Activated T-cell treated with anti-CD3 and anti-CD28 coated beads for 4 hours (primary cell): ENCODE results near the gene RYR1.
"Not testable (repeated sequence)": the region's sequence is repeated elsewhere in the genome, so short reads cannot be mapped to it uniquely, and the experiment has no call there.

Experiments
- DNase-seq: peaks from one replicate; pipeline ENCODE4 v3.0.0-alpha.2; 2020

RYR1 gene

DNA sequence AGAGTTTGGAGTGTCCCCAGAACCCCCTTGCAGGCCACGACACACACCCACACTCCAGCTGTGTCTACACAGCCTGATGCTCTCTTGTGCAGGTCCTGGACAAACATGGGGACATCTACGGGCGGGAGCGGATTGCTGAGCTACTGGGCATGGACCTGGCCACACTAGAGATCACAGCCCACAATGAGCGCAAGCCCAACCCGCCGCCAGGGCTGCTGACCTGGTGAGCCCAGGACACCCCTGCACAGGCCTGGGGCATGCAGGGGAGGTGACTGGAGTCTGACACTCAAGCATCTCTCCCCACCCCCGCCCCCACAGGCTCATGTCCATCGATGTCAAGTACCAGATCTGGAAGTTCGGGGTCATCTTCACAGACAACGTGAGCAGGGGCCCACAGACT lies 144.3 kb downstream of the RYR1 start:
- DNase-seq, result no peak

DNA sequence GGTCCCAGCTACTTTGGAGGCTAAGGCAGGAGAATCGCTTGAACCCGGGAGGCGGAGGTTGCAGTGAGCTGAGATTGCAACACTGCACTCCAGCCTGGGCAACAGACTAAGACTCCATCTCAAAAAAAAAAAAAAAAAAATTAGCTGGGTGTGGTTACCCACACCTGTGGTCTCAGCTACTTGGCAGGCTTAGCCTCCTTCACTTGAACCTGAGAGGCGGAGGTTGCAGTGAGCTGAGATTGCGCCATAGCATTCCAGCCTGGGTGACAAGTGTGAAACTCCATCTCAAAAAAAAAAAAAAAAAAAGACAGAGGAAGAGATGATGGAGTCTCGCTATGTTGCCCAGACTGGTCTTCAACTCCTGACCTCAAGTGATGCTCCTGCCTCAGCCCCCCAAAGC lies 145.8 kb downstream of the RYR1 start:
- not testable (repeated sequence) for DNase-seq

DNA sequence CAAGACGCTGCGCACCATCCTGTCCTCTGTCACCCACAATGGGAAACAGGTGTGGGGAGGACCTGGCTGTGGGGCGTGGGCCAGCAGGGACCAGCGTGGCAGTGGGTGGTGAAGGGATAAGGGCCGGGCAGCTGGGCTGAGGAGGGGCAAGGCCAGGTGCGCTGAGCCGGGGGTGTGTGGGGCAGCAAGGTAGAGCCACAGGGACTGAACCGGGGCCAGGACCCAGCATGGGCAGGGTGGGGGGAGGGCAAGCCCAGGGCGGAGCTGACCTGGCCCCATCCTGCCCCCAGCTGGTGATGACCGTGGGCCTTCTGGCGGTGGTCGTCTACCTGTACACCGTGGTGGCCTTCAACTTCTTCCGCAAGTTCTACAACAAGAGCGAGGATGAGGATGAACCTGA lies 146.6 kb downstream of the RYR1 start:
- DNase-seq, result no peak

DNA sequence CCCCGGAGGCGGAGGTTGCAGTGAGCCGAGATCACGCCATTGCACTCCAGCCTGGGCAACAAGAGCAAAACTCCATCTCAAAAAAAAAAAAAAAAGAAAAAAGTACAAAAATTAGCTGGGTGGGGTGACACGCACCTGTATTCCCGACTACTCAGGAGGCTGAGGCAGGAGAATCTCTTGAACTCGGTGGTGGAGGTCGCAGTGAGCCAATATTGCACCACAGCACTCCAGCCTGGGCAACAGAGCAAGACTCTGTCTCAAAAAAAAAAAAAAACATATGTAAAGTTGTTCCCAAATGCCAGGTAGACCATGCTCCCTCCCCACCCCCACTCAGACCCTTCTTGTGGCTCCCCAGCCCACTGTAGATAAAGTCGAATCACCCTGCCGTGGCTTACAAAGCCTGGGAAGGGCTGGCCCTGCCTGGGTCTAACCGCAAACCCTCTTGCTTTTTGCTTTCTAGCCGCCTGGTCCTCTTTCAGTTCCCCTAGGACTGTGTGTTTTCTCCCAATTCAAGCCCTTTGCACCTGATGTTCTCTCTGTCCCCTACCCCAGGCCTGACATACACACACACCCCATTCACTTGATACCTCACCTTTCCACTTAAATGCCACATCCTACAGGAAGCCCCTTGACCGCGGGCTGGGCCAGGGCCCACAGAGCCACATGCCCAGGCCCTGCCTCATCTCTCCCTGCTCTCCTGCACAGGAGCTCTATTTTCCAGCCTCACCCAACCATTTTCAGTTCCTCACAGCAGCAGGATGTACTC lies 149.9 kb downstream of the RYR1 start:
- no peak for DNase-seq

DNA sequence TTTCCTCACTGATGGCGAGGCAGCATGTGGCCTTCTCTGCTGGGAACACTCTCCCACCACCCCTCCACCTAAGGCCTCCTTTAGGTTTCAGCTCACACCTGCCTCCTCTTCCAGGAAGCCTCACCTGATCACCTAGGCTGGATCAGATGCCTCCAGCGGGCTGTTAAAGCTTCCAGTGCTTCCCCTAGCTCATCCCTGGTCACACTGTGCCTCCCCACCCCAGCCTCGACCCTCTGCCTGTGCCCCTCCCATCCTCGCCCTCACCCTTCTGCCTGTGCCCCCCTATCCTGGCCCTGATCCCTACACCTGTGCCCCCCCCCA lies 150.5 kb downstream of the RYR1 start:
- DNase-seq, result no peak

DNA sequence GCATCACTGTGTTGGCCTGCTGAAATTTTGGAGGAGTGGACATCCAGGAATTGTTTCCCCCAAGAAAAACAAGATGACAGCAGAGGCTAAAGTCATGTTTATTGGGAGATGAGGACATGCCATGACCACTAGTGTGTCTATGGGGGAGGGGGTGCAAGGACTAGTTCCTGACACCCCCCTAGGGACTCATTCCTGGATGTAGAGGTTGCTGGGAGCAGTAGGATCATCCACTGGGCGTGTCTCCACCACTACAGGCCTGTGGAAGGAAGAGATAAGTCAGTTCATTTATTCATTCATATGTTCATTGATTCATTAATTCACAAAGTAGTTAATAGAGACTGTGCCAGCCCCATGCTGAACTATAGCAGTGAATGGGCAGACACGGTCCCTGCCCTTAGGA lies 154.1 kb downstream of the RYR1 start:
- no peak for DNase-seq

DNA sequence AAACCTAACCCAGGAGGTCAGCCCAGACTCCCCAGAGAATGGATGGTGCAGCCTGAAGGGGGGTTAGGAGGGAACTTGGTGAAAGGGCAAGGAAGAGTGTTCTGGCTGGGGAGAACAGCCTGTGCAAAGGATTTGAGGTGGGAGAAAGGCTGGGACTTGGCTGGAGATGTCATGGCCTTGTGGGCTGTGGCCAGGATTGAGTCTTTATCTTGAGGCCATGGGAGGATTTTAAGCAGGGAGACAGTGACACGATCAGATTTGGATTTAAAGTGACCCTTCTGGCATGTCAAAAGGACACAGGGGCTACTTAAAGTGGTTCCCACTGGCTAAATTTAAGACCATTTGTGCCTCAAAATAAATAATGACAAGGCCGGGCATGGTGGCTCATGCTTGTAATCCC lies 154.6 kb downstream of the RYR1 start:
- no peak for DNase-seq

DNA sequence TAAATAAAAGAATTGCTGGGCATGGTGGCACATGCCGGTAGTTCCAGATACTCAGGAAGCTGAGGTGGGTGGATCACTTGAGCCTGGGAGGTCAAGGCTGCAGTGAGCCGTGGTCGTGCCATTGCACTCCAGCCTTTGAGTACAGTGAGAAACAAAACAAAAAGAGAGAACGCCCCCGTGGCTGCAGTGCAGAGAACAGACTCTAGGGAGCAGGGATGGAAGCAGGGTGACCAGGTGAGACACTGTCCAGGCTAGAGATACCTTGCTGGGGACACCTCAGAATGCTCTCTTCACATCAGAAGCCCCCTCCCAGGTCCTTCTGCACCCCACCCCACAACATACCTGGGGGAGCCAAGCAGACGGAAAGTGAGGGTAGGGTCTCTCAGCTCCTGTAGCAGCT lies 159.4 kb downstream of the RYR1 start:
- DNase-seq, result no peak

DNA sequence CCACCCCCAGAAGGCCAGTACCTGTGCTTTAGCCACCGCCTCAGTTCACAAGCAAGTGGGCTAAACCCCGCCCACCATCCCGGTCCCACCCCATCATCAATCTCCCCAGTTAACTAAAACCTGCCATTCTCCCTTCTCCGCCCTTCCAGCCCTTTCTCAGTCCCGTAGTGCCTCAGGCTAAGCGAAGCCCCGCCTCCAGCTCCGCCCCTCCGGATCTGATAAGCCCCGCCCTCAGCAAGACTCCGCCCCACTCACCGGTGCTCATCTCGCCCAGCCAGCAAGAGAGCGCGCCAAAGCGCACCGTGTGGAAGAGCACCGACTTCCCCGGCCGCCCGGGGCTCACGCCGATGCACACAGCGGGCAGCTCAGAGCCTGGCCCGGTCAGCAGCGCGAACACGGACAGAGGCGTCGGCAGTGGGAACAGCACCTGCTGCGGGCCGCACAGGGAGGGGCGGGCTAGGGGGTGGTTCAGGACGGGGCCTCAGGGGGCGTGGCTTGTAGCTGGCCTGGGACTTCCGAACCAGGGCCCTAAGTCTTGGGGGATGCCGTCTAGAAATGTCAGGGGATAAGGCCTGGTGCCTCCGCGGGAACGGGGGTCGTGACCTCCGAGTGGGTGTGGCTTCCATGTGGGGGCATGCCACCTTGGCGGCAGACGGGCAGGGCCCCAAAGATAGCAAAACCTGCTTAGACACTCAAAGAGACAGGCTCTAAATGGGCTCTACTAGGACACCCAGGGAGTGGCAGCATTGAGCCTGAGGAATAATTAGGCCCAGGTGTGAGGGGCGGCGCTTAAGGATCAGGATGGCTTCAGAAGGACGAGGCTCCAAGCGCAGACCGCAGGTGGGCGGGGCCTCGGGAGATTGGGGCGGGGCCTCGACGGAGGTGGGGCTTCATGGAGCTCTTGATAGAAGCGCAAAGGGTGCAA lies 162.8 kb downstream of the RYR1 start:
- no peak for DNase-seq

DNA sequence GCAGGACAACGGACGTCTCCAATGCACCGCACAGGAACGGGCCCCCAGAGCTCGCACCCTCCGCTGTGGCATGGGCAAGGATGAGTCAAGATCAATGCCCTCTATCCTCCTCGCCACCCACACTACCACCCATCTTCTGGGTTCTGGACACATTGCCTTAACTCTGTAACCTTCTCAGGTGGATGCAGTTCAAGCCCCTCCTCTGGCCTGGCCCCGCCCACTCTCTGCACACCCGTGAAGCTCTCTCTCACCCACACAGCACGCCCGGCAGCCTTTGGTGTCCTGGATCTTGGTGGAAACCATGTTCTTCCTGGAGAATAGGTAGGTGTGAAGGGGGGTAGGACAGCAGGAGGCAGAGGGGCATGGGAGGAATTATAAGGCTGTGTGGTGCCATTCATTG lies 163.6 kb downstream of the RYR1 start:
- no peak for DNase-seq

DNA sequence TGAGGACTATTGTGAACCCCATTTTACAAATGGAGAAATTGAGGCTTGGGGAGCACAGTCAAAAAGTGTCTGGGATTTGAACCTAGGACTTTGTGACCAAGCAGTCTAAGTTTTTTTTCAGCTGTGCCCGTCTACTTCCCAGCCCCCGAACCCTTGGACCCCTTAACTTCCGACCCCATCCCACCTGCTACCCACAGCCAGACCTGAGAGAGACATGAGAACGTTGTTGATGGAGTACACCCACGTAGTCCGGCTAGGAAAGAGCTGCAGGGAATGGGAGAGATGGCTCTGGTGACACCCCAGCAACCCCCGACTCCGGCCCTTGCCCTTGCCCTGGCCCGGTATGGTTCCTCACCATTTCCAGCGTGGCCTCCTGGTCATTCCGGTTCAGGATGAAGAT lies 166.2 kb downstream of the RYR1 start:
- no peak for DNase-seq

DNA sequence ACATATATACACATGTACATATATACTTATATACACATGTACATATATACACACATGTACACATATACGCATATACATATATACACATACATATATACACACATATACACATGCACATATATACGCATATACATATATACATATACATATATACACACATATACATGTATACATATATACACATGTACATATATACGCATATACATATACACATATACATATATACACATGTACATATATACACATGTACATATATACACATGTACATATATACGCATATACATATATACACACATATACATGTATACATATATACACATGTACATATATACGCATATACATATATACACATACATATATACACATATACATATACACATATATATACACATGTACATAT lies 169.4 kb downstream of the RYR1 start:
- not testable (repeated sequence) for DNase-seq

DNA sequence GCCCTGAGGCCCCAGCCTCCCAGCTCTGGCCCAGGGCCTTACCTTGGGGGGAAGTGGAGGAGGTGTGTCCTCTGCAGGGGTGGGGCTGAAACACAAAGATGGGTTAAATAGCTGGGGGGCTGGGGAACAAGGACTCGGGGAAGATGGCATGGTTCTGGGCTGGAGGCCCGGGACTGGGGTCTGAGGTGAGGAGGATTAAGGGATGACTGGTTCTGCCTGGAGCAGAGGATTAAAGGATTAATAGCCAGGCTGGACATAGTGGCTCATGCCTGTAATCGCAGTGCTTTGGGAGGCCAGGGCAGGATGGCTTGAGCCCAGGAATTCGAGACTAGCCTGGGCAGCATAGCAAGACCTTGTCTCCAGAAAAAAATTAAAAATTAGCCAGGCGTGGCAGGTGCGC lies 172.6 kb downstream of the RYR1 start:
- DNase-seq, result no peak

DNA sequence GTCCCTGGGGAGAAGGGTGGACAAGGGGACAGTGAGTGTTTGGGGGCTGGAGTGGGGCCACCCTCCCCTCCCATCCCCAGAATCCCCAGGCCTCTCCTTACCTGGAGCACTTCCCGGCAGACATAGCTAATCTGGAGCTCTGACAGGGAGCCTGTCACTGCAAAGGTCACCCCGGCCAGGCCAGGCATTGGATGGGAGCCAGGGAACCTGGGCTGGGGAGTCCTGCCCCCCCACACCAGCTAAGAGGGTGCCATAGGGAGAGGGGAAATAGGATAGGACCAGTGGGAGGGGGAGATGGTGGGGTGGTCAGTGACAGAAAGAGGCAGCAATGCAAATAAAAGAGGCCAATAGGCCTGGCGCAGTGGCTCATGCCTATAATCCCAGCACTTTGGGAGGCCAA lies 180.8 kb downstream of the RYR1 start:
- no peak for DNase-seq

DNA sequence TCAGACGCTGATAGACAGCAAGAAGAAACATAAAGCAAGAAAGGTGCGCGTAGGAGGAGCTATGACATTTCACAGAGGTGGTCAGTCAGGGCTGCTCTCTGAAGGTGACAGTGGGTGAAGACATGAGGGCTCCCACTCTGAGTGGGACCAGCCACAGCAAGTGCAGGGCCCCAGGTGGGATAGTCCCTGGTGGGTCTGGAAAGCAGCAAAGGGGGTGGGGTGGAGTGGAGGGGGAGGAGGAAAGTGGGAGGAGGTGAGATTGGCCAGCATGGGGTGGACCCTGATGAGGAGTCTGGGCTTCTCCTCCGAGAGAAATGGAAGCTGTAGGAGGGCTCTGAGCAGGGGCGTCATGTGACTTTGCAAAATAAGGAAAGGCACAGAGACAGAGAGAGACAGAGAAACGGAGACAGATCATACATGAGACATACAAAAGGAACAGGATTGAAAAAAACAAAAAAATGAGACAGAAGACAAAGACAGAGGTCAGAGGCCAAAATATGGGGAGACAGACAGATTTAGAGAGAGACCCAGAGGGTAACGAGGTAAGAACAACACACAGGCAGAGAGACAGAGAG lies 181.6 kb downstream of the RYR1 start:
- DNase-seq, result no peak

DNA sequence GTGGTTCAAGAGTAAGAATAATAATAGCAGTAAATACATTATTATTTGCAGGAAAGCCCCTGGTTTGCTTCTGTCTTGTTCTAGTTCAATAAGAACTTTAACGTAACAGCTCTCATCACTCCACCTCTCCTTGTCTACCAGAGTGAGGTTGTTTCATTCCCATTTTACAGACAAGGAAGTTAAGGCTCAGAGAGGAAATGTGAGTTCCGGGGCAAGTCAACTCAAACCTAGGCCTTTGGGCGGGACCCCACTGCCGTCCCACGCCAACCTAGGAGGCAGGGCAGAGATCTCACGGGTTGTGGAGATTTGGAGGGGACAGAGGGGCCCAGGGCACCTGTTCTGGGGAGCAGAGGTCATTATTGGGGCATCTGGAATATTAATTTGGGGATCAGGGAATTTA lies 182.8 kb downstream of the RYR1 start:
- no peak for DNase-seq

DNA sequence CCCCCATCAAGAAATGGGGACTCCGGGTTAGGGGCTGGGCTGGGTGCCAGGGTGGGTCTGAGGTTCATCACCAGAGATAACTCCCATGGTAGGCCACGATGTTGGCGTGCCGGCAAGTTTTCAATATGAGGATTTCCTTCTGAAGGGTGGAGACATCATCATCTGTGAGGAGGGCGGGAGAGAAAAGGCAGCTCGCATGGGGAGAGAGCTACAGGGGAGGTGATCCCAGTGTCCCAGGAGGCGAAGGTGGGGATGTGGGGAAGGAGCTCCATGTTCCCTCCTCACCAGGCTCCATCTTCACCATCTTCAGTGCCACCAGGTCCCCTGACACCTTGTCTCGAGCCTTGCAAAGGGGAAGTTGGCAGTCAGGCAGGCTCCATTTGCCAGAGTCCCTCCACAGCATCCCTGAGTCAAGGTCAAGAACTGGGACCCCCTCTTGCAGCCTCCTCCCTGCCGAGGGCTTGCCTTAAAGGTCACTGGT lies 183.8 kb downstream of the RYR1 start:
- DNase-seq, result no peak

DNA sequence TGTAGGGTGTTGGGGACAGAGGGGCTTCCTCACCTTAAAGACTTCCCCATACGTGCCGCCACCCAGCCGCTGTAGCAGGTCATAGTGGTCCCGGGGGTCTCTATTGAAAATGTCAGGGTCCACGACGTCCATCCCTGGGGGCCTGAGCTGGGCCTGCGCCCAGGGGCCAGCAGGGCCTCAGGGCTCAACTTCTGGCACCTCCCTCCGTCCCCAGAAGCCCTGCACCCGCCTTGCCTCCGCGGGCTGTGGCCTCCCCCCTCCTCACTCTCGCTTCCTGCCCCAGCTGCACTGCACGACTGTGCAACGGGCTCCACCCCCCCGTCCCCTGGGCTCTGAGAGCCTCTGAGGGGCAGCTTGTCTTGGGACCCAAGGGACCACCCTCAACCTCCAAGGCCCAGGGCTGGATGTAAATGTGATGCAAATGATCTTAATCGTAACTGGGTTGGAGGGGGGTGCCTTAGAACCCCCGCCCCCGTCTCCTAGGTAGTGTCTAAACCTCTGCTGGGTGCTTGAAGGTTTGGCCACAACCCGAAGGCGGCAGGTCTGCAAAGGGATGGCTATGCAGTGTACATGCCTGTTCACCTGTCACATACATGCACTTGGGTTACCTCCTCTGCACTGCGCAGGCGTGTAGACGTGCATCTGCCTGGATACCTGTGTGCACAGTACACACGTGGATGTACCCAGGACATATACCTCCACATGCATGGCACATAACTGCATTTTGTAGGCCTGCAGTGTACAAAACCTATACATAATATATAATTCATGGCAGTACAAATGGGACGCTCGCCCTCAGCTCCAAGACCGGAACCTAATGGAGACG lies 184.5 kb downstream of the RYR1 start, which contains the start of gene MAP4K1:
Gene MAP4K1 (minus strand): TSS at position 190 of the 826 bp plus-strand sequence. CDS start 58 bp downstream, at position 132.
- DNase-seq, result peak; percentile 40

DNA sequence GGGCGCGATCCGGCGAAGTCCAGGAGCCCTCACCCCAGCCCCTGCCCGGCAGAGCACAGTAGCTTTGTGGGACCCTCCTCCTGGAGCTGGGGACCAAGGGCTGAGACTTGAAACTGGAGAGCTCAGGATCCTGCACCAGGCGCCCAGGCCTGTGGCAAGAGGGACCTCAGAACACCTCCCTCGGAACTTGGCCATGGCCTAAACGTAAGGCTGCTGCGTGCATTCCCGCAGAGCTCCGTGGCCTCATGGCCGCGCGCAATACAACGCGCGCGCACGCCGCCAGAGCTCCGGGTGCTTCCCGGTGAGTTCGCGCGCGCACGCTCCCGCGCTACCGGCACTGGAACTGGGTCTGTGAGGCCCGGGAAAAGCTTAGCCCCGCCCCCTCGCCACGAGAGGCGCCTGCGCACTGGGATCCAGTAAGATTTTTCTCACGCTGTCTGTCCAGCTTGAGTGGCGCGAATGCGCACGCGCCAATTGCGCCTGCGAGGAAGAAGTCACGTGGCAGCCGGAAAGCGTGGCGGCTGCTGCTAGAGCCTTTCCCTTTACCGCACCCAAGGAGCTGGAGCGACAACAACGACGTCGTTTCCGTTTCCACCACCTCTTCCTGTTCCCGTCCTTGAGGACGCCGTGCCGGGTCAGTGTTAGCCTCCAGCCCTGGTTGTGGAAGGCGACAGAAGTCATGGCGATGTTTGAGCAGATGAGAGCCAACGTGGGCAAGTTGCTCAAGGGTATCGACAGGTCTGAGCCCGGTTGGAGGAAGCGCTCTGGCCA lies 185.3 kb downstream of the RYR1 start, which contains the start of gene EIF3K:
Gene EIF3K (plus strand): TSS at position 599 of the 771 bp plus-strand sequence. CDS start 81 bp downstream, at position 680.
- peak; percentile 97 for DNase-seq

DNA sequence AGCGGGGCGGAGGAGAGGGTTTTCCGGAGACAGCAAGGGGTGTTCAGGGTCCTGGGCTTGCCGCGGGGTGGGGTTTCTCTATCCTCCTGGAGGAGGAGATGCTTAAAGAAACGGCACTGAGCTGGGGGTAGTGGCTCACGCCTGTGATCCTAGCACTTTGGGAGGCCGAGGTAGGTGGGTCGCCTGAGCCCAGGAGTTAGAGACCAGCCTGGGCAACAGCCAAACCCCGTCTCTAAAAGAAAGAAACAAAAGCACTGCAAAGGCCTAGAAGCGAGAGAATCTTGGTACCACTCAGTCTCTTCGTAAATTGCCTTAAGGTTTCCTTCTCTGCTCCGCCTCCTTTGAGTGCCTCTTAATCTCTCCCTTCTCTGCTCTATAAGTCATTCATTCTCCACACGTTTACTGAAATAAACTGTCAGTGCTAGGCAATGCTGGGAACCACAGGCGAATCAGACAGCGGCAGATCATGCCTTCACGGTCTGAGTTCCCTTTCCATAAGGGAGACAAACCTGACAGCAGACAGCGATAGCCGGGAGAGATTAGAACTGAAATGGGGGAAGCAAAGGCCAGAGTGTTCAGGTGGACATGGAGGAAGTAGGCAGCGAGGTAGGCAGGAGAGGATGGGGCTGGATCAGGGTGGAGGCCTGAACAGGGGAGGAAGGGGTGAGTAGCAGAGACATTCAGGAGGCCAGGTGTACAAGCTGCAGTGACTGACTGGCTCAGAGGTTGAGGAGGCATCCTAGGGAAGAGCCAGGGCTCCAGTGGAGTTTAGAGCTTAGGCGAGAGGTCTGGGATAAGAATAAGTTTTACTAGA lies 186.1 kb downstream of the RYR1 start:
- DNase-seq, result no peak

DNA sequence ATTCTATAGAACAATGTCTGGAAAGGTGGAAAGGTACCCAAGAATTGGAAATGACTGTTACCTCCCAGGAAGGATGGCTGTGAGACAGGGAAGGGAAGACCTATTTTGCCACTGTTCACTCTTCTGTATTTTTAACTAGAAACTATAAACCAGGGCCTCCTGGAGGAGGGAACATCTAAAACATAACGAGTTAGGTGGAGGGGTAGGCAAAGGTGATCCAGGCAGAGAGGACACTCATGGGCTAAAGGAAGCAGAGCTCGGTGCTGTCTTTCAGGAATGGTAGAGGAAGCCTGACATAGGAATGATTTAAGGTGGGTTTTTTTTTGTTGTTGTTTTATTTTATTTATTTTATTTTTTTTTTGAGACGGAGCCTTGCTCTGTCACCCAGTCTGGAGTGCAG lies 191.3 kb downstream of the RYR1 start:
- DNase-seq, result no peak
